GM12878 (cell line): ENCODE data around the gene HMOX2. TPM values are rescaled to one million over a fixed set of nuclear protein-coding genes. Genes with fewer than 3 reads are reported as not detected.

Source experiments
- ATAC-seq: fragments of 200-7000 bp; cut with Tn5 transposase; 3 replicates; pipeline ENCODE4 v1.9.1; 2020; ENCODE audit warnings: mild to moderate bottlenecking, moderate library complexity
- BruUV-seq: library from RNA; stranded (reverse); fragments of 400-500 nt; replicated peaks from 2 replicates; lab custom pipeline; 2021; lab: Mats Ljungman, UMichigan
- CTCF ChIA-PET: fragments of 300-600 bp; sonication (Branson Sonifier 250); formaldehyde crosslinking; extraction: SDS; loops from one replicate; lab custom pipeline; 2021; ENCODE audit warnings: inconsistent platforms; lab: Yijun Ruan, JAX
- POLR2A ChIA-PET: fragments of 350-600 bp; formaldehyde crosslinking; extraction: SDS; loops from one replicate; lab custom pipeline; 2021; ENCODE audit warnings: inconsistent platforms; lab: Charles Lee
- RAD21 ChIA-PET: fragments of 300-600 bp; sonication (Branson Sonifier 250); formaldehyde crosslinking; loops from one replicate; lab custom pipeline; 2023; ENCODE audit warnings: antibody characterized with exemption; ENCODE audit not compliant: unreplicated experiment; lab: Charles Lee
- SMC1A ChIA-PET: fragments of 300-600 bp; sonication (Branson Sonifier 250); formaldehyde crosslinking; loops from one replicate; lab custom pipeline; 2023; ENCODE audit not compliant: unreplicated experiment, uncharacterized antibody; lab: Charles Lee
- DNase-seq: peaks from one replicate; pipeline ENCODE4 v3.0.0-alpha.2; 2011; ENCODE audit warnings: low read depth, low spot score
- FAIRE-seq: peaks from 3 replicates; lab custom pipeline; 2011; peaks lifted over from hg19 to GRCh38; lab: Jason Lieb, UNC
- H2AFZ ChIP-seq: 2 replicates; pipeline ENCODE4 v1.6.0; 2011; ENCODE audit warnings: low read depth, low read length, control low read depth; ENCODE audit not compliant: control insufficient read depth
- H3K27ac ChIP-seq: 2 replicates; pipeline ENCODE4 v1.5.1; 2011; ENCODE audit warnings: control low read depth; ENCODE audit not compliant: control insufficient read depth, insufficient read depth
- H3K27me3 ChIP-seq, 2 experiments: replicated peaks in 1 of 2; 2 replicates each; pipeline versions ENCODE4 v1.6.0 to v1.6.1; 2011; ENCODE audit warnings: low read length in 1 of 2; ENCODE audit not compliant: control insufficient read depth in 2 of 2, insufficient read depth in 2 of 2
- H3K36me3 ChIP-seq, 2 experiments: 2 replicates each; pipeline ENCODE4 v1.5.1; 2011; ENCODE audit warnings: low read length in 1 of 2; ENCODE audit not compliant: control insufficient read depth in 2 of 2, insufficient read depth in 2 of 2
- H3K4me1 ChIP-seq: 2 replicates; pipeline ENCODE4 v1.6.1; 2011; ENCODE audit warnings: mild to moderate bottlenecking, low read length, moderate library complexity, mixed read lengths; ENCODE audit not compliant: control insufficient read depth, insufficient read depth
- H3K4me2 ChIP-seq: 2 replicates; pipeline ENCODE4 v1.6.0; 2011; ENCODE audit warnings: control low read depth; ENCODE audit not compliant: control insufficient read depth, insufficient read depth
- H3K4me3 ChIP-seq: fragments of 200-600 bp; sonication (generic); 2 replicates; pipeline ENCODE4 v1.5.1; 2016
- H3K79me2 ChIP-seq: 2 replicates; pipeline ENCODE4 v1.6.0; 2011; ENCODE audit warnings: low read length; ENCODE audit not compliant: control insufficient read depth, insufficient read depth
- H3K9ac ChIP-seq: 2 replicates; pipeline ENCODE4 v1.8.0; 2011; ENCODE audit warnings: low read length, control low read depth, mixed read lengths; ENCODE audit not compliant: control insufficient read depth, insufficient read depth
- H3K9me3 ChIP-seq: replicated peaks from 3 replicates; pipeline ENCODE4 v1.5.1; 2011; ENCODE audit warnings: mild to moderate bottlenecking, low read length; ENCODE audit not compliant: control insufficient read depth, insufficient read depth
- H4K20me1 ChIP-seq: 2 replicates; pipeline ENCODE4 v1.6.0; 2011; ENCODE audit not compliant: control insufficient read depth, insufficient read depth
- CREB1 ChIP-seq: IDR thresholded peaks from 2 replicates; pipeline ENCODE4 v1.6.1; 2012; ENCODE audit warnings: low read depth, mild to moderate bottlenecking, inconsistent platforms
- IRF4 ChIP-seq: IDR thresholded peaks from 2 replicates; pipeline ENCODE4 v1.6.1; 2011; ENCODE audit warnings: low read depth, low read length
- PML ChIP-seq: IDR thresholded peaks from 2 replicates; pipeline ENCODE4 v1.6.1; 2012; ENCODE audit warnings: low read length, inconsistent platforms
- RELA ChIP-seq: fragments of 450-650 bp; IDR thresholded peaks from 2 replicates; pipeline ENCODE4 v1.8.0; 2014; ENCODE audit warnings: borderline replicate concordance; ENCODE audit not compliant: partially characterized antibody
- WGBS: methylation state at CpG from one replicate; pipeline ENCODE4 v1.1.6; 2016; ENCODE audit warnings: low lambda C conversion rate; ENCODE audit not compliant: insufficient replicate concordance, insufficient coverage; ENCODE audit errors: missing lambda C conversion rate; 5-methylcytosine and 5-hydroxymethylcytosine counted together
- in situ Hi-C: fragments of 300-500 bp; cut with MboI; formaldehyde crosslinking; loops from 9 replicates; pipeline ENCODE4 v1.14.3; 2018; ENCODE audit warnings: mixed read lengths
- intact Hi-C: fragments of 100-400 bp; cut with micrococcal nuclease; formaldehyde crosslinking; loops from one replicate; pipeline ENCODE4 v1.14.2; 2022; ENCODE audit not compliant: unreplicated experiment
- polyA plus RNA-seq, 11 experiments: library from polyadenylated mRNA; depleted of rRNA in 4 of 11; unstranded in 6 of 11; stranded (reverse) in 5 of 11; fragments of >200 nt; fragmentation: Nextera tagmentation in 4 of 11; fragmentation: Illumina TruSeq in 1 of 11; extraction: Ambion mirVana in 4 of 11; extraction: Trizol in 1 of 11; gene quantifications; 1 replicate in 1 of 11; 2 replicates in 10 of 11; pipeline versions ENCODE4 v1.2.1 to v1.2.3, GENCODE V29; 2011 to 2016; ENCODE audit warnings: inconsistent platforms in 2 of 11, missing spikeins in 2 of 11, low read depth in 1 of 11
- total RNA-seq, 4 experiments: library from RNA; depleted of rRNA in 3 of 4; stranded (reverse); fragments of >200 nt in 3 of 4; fragmentation: Illumina TruSeq in 1 of 4; extraction: Trizol in 1 of 4; gene quantifications; 2 replicates each; pipeline versions ENCODE4 v1.2.1 to v1.2.3, GENCODE V29; 2013 to 2021
- TF ChIP-seq, protein P1 (sequence below): IDR thresholded peaks from 2 replicates; pipeline ENCODE4 v1.6.1; 2011; ENCODE audit warnings: low read depth, low read length, improper control_type of control experiment, borderline replicate concordance
- TF ChIP-seq, protein P2 (sequence below): fragments of 450-650 bp; IDR thresholded peaks from 2 replicates; pipeline ENCODE4 v1.6.1; 2018; ENCODE audit warnings: mild to moderate bottlenecking, low read depth, moderate library complexity; ENCODE audit not compliant: partially characterized antibody
- TF ChIP-seq, protein P3 (sequence below): fragments of 450-650 bp; IDR thresholded peaks from 2 replicates; pipeline ENCODE4 v1.6.1; 2016; ENCODE audit warnings: mild to moderate bottlenecking, moderate library complexity, borderline replicate concordance
- TF ChIP-seq, protein P4 (sequence below): IDR thresholded peaks from 2 replicates; pipeline ENCODE4 v1.6.1; 2012; ENCODE audit warnings: low read length, inconsistent platforms

HMOX2 gene
- total and polyA plus RNA-seq, 10 of the 15 experiments (the other 5 are each of a cell fraction or from before 2014, with no cell fraction given): 26.4 to 111 (median 57.8) TPM

DNA sequence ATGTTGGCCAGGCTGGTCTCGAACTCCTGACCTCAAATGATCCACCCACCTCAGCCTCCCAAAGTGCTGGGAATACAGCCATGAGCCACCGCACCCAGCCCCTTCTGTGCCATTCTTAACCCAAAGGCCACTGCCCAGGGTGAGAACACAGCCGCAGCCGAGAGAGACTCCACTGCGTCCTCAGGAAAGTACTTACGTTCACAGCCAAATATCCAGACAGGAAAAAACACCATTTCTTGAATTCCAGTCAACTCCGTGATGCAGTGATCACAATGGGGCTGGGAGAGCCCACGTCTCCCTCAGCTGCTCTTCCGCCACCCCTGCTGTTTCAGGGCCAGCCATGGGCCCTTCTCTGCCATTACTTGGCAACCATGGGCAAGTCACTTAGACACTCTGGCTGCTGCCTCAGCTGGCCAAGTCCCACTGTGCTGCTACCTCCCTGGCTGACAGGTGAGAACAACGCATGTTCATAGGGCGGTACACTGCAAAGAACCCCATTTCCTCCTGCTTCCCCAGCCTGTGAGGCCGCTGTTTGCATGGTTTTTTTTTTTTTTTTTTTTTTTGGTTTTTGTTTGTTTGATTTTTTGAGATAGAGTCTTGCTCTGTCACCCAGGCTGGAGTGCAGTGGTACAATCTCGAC is 58.1 kb downstream of the HMOX2 start:
- Histone ChIP-seq H3K79me2 (peaks cover 18% of the 10 kb centered on the region), H3K27me3 (no peaks in the 10 kb centered on the region; a peak in 1 of 4 replicates), H3K9me3 (peaks cover 3% of the 10 kb centered on the region; the same call in 2 of the 3 replicates), H4K20me1 (no peaks in the 10 kb centered on the region), H3K4me3 (no peak overlapping the region), H3K9ac (no peak overlapping the region), H2AFZ (no peak overlapping the region), H3K4me2 (no peak overlapping the region), H3K36me3 (peaks cover 0 to 4% of the 10 kb centered on the region in 2 experiments; a peak in 2 of 4 replicates), H3K27ac (no peak overlapping the region), H3K4me1 (peaks cover 20% of the 10 kb centered on the region)
- ATAC-seq (no peak), FAIRE-seq (no peak), DNase-seq (no peak)
- intact Hi-C loops: no loop called here
- RAD21 ChIA-PET: no interaction called here
- no TSS peak for BruUV-seq
- TF ChIP-seq, protein P1, sequence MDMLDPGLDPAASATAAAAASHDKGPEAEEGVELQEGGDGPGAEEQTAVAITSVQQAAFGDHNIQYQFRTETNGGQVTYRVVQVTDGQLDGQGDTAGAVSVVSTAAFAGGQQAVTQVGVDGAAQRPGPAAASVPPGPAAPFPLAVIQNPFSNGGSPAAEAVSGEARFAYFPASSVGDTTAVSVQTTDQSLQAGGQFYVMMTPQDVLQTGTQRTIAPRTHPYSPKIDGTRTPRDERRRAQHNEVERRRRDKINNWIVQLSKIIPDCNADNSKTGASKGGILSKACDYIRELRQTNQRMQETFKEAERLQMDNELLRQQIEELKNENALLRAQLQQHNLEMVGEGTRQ: no peak
- no peak for TF ChIP-seq CREB1
- TF ChIP-seq IRF4: no peak
- TF ChIP-seq PML: no peak
- TF ChIP-seq, protein P2, sequence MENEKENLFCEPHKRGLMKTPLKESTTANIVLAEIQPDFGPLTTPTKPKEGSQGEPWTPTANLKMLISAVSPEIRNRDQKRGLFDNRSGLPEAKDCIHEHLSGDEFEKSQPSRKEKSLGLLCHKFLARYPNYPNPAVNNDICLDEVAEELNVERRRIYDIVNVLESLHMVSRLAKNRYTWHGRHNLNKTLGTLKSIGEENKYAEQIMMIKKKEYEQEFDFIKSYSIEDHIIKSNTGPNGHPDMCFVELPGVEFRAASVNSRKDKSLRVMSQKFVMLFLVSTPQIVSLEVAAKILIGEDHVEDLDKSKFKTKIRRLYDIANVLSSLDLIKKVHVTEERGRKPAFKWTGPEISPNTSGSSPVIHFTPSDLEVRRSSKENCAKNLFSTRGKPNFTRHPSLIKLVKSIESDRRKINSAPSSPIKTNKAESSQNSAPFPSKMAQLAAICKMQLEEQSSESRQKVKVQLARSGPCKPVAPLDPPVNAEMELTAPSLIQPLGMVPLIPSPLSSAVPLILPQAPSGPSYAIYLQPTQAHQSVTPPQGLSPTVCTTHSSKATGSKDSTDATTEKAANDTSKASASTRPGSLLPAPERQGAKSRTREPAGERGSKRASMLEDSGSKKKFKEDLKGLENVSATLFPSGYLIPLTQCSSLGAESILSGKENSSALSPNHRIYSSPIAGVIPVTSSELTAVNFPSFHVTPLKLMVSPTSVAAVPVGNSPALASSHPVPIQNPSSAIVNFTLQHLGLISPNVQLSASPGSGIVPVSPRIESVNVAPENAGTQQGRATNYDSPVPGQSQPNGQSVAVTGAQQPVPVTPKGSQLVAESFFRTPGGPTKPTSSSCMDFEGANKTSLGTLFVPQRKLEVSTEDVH: no peak
- TF ChIP-seq, protein P3, sequence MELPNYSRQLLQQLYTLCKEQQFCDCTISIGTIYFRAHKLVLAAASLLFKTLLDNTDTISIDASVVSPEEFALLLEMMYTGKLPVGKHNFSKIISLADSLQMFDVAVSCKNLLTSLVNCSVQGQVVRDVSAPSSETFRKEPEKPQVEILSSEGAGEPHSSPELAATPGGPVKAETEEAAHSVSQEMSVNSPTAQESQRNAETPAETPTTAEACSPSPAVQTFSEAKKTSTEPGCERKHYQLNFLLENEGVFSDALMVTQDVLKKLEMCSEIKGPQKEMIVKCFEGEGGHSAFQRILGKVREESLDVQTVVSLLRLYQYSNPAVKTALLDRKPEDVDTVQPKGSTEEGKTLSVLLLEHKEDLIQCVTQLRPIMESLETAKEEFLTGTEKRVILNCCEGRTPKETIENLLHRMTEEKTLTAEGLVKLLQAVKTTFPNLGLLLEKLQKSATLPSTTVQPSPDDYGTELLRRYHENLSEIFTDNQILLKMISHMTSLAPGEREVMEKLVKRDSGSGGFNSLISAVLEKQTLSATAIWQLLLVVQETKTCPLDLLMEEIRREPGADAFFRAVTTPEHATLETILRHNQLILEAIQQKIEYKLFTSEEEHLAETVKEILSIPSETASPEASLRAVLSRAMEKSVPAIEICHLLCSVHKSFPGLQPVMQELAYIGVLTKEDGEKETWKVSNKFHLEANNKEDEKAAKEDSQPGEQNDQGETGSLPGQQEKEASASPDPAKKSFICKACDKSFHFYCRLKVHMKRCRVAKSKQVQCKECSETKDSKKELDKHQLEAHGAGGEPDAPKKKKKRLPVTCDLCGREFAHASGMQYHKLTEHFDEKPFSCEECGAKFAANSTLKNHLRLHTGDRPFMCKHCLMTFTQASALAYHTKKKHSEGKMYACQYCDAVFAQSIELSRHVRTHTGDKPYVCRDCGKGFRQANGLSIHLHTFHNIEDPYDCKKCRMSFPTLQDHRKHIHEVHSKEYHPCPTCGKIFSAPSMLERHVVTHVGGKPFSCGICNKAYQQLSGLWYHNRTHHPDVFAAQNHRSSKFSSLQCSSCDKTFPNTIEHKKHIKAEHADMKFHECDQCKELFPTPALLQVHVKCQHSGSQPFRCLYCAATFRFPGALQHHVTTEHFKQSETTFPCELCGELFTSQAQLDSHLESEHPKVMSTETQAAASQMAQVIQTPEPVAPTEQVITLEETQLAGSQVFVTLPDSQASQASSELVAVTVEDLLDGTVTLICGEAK: no peak
- TF ChIP-seq RELA: no peak
- TF ChIP-seq, protein P4, sequence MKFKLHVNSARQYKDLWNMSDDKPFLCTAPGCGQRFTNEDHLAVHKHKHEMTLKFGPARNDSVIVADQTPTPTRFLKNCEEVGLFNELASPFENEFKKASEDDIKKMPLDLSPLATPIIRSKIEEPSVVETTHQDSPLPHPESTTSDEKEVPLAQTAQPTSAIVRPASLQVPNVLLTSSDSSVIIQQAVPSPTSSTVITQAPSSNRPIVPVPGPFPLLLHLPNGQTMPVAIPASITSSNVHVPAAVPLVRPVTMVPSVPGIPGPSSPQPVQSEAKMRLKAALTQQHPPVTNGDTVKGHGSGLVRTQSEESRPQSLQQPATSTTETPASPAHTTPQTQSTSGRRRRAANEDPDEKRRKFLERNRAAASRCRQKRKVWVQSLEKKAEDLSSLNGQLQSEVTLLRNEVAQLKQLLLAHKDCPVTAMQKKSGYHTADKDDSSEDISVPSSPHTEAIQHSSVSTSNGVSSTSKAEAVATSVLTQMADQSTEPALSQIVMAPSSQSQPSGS: no peak
- in situ Hi-C loops: loop anchor here (10.0 kb wide), 1 partner anchor 61 kb away; no protein-coding TSS in a partner anchor
- POLR2A ChIA-PET: interaction anchor here (0.6 kb wide), 1 partner anchor 63 kb away, joined by 3 read pairs; no protein-coding TSS in a partner anchor
- WGBS: 65% methylated on average over 13 of the region's 13 CpGs
- CTCF ChIA-PET: interaction anchor here (1.2 kb wide), 1 partner anchor 15 kb away, joined by 3 read pairs; no protein-coding TSS in a partner anchor
- SMC1A ChIA-PET: no interaction called here
